CD4-positive, alpha-beta T cell treated with Interleukin-17A for 1 hour (primary cell): Measurements from ENCODE around the gene CD19.
"Not testable (repeated sequence)": the region's sequence is repeated elsewhere in the genome, so short reads cannot be mapped to it uniquely, and the experiment has no call there.

Experiments used
- DNase-seq: peaks from one replicate; pipeline ENCODE4 v3.0.0-alpha.2; 2020

Gene CD19

DNA sequence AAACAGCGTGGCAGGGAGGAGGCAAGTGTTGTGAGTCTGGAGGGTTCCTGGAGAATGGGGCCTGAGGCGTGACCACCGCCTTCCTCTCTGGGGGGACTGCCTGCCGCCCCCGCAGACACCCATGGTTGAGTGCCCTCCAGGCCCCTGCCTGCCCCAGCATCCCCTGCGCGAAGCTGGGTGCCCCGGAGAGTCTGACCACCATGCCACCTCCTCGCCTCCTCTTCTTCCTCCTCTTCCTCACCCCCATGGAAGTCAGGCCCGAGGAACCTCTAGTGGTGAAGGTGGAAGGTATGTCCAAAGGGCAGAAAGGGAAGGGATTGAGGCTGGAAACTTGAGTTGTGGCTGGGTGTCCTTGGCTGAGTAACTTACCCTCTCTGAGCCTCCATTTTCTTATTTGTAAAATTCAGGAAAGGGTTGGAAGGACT is at the start of gene CD19:
Gene CD19 (plus strand): TSS at position 171 of the 425 bp plus-strand sequence. CDS start 30 bp downstream, at position 201.
- DNase-seq = no peak

DNA sequence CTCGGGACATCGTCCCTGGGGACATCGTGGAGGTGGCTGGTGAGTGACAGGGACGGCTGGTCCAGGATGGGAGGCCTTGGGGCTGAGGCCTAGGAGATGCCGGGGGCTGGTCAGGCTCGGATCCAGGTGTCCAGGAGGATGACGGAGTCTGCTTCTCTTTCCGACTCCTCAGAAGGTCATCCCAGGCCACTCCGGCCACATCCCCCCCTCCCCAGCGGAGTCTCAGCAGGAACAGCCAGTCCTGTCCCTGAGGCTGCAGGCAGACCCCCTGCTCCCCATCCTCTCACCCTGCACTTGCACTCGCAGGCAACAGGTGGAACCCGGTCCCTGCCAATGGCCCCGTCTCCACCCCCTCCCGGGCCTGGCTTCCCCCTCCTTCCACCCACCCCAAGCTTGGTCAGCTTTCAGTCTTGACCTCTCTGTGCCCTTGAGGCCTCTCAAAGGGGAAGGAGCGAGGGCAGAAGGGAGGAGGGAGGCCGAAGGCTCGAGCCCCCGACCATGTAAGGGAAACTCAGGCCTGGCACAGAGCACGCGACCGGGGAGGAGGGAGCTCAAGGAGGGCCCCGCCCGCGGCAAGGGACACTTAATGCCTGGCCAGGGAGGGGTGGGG is 49.1 kb upstream of the CD19 start:
- DNase-seq = no peak

DNA sequence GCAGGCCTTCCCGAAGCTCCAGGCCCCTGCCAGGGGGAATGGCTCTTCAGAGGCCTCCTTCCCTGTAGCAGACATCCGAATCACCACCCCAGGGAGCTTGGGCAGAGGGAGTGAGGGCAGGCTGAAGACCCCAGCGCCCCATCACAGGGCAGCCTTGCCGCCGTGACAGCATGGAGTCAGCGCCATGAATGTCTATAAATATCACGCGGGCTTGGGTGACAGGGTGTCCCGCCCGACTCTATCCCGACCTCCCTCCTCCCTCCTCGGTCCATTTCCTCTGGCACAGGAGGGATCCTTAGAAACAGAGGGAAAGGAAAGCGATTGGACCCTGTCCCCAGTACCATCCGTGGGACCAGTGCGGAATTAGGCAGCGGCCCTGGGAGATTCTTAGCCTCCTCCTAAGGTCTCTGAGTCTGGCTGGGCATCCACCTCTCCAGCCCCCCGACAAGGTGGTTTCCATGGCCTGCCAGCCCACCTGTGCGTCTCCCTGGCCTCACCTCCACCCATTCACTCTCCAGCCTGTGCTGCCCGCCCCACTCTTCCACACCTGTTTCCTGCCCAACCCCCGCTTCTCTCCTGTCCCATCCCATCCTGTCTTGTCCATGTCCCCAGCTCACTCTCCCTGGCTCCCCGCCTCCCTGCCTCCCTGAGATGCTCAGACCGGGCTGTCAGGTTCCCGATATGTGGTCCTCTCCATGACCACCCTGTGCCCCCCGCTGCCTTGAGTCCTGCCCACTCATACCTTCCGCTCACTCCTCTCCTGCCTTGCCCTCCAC is 48.4 kb upstream of the CD19 start:
- DNase-seq = no peak

DNA sequence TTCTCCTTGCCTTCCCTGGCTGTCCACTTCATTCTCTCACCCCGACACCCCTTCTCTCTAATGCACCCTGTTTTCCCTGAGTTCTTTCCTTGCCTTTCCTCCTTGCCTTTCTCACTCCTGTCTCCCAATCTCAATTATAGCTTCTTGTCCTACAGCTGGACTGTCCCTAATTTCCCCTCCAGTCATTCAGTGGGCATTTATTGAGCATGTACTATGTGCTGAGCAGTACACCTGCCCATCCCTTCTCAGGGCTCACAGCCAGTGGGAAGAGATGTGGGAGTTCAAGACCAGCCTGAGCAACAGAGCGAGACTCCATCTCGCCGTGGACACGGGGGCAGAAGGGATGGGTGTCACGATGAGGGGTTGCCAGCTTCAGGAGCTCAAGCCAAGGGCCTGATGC is 47.7 kb upstream of the CD19 start:
- DNase-seq = no peak

DNA sequence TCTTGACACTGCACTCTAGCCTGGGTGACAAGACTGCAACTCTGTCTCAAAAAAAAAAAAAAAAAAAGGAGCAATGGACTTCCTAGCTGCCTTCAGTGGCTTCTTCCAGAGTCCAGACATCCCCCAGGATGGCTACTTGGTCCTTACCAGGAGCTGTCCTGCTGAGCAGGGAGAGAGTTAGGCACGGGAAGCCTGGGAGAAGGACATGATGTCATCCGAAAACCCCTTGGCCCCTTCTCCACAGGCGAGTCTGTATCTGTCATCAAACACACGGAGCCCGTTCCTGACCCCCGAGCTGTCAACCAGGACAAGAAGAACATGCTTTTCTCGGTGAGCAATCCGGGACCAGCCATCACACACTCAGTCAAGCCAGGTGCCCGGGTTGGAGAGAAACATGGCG is 44.8 kb upstream of the CD19 start:
- no peak for DNase-seq

DNA sequence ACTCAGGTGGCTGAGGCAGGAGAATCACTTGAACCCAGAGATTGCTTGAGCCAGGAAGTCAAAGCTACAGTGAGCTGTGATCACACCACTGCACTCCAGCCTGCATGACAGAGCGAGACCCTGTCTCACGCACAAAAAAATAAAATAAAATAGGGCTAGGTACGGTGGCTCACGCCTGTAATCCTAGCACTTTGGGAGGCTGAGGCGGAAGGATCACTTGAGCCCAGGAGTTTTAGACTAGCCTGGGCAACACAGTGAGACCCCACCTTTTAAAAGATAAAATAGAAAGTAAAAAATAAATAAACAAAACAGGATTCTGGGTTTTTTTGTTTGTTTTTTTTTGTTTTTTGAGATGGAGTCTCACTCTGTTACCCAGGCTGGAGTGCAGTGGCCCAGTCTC is 41.4 kb upstream of the CD19 start:
- not testable (repeated sequence) for DNase-seq

DNA sequence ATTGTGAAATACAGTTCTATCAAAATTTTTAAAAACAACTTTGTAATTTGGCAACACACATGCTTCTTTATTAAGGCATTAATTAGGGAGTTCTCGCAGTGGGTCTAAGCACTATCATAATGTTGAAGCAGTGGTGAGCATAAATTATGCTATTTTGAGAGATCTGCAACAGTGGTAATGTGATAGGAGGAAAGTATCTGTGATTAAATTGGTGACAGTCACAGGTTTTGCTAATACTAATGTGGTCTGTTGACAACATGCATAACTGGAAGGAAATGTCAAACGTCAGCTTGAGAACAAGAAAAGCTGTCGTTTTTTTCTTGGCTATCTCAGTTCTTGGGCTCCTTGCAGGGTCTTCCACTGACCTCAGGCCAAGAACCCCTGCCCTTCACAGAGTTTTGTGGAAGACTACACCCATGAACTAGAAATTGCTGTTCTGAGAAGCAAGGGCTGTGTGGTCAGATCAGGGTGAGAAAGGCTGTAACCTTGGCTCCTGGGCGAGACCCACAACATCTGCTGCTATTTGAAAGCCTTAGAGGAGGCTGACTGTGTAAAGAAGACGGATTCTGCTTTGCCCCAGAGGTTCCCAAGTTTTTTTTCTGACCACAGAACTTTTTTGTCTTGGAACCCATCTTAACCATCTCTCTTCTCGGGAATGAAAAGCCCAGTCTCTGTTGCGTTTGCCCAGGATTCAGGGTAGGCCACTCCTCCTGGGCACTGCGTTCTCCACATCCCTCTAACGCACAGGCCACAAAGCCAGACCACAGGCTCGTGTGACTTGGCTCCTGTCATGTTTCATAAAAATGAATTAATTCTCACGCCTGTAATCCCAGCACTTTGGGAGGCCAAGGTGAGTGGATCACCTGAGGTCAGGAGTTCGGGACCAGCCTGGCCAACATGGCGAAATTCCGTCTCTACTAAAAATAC is 39.5 kb upstream of the CD19 start:
- DNase-seq = no peak

DNA sequence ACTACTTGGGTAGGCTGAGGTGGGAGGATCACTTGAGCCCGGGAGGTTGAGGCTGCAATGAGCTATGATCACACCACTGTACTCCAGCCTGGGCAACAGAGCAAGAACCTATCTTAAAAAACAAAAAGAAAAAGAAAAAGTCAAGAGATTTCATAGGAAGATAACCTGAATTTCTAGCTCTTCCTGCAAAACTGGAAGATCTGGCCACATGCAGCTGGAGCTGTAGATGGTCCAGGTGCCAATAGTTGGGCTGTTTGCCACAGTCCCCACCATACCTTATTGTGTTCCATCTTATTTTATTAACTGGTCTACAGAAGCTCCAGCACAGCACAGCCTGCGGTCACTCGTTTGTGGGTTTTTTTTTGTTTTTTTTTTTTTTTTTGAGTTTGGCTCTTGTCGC is 38.5 kb upstream of the CD19 start:
- DNase-seq = no peak

DNA sequence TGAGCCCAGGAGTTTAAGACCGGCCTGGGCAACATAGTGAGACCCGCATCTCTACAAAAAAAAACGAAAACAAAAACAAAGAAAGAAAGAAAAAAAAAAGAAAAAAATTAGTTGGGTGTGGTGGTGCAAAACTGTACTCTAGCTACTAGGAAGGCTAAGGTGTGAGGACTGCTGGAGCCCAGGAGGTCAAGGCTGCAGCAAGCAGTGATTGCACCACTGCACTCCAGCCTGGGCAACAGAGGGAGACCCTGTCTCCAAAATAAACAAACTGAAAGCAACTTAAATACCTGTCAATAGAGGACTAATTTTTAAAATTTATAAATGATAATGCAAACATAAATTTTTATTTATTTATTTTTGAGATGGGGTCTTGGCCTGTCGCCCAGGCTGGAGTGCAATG is 36.2 kb upstream of the CD19 start:
- DNase-seq = no peak

DNA sequence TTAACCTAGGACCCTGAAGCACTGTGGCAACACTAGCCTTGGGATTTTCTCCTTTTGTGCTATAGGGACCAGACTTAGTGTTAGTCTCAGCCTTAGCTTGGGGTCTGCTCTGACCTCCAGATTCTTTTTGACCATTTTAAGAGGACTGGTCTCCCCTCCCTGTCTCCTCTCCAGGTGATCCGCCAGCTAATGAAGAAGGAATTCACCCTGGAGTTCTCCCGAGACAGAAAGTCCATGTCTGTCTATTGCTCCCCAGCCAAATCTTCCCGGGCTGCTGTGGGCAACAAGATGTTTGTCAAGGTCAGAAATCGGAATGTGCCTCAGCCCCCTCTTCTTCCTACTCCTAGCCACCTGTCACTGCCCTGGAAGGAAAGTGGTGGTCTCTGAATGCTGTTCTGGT is 33.9 kb upstream of the CD19 start:
- no peak for DNase-seq

DNA sequence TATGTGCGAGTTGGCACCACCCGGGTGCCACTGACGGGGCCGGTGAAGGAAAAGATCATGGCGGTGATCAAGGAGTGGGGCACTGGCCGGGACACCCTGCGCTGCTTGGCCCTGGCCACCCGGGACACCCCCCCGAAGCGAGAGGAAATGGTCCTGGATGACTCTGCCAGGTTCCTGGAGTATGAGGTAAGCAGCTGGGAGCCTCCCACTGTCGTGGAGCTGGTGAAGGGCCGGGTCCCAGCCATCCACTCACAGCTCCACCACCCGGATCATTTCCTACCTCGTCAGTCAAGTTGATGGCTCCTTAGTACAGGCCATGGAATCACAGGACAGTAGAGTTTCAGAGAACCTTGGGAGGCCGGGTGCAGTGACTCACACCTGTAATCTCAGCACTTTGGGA is 33.5 kb upstream of the CD19 start:
- no peak for DNase-seq

DNA sequence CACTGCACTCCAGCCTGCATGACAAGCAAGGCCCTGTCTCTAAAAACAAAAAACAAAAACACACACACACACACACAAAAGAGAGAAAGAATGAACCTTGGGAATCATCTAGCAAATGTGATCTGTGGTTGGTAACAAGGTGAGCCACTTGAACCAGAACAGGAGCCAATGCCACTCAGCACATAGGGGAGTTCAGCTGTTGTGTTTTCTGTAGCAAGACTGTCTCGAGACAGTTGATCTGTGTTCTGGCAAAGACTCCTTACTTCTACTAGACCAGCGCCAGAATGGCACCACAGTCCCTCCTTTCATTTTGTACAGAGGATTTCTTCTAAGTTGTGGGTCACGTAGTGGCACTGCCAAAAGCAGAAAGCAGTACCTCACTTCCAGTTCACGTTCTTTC is 32.8 kb upstream of the CD19 start:
- no peak for DNase-seq

DNA sequence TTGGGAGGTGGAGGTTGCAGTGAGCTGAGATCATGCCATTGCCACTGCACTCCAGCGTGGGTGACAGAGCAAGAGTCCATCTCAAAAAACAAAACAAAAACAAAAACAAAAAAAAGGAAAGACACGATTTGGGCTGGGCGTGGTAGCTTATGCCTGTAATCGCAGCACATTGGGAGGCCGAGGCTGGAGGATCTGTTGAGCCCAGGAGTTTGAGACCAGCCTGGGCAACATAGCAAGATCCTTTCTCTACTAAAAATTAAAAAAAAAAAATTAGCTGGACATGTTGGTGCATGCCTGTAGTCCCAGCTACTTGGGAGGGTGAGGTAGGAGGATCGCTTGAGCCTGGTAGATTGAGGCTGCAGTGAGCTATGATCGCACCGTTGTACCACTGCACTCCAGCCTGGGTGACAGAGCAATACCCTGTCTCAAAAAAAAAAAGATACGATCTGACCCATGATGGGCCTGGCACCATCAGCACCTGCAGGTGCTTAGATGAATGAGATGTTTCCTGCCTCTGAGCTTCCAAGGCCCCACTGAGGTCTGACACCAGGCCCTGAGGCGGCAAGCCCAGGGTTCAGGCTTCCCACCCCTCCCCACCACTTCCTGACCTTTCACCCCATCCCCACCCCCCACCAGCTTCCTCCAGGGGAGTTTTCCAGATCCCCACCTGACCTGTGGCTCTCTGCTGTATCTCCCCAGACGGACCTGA is 31.7 kb upstream of the CD19 start:
- DNase-seq = no peak

DNA sequence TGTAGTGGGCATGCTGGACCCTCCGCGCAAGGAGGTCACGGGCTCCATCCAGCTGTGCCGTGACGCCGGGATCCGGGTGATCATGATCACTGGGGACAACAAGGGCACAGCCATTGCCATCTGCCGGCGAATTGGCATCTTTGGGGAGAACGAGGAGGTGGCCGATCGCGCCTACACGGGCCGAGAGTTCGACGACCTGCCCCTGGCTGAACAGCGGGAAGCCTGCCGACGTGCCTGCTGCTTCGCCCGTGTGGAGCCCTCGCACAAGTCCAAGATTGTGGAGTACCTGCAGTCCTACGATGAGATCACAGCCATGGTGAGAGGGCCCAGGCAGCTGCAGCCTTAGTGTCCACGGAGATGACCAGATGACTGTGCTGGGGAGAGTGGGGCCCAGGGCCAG is 31.2 kb upstream of the CD19 start:
- no peak for DNase-seq

DNA sequence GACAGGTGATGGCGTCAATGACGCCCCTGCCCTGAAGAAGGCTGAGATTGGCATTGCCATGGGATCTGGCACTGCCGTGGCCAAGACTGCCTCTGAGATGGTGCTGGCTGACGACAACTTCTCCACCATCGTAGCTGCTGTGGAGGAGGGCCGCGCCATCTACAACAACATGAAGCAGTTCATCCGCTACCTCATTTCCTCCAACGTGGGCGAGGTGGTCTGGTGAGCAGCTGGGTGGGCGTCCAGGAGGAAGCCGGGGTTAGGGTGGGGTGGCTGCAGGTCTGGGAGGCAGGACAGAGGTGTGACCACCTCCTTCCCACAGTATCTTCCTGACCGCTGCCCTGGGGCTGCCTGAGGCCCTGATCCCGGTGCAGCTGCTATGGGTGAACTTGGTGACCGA is 29.9 kb upstream of the CD19 start:
- DNase-seq = no peak

DNA sequence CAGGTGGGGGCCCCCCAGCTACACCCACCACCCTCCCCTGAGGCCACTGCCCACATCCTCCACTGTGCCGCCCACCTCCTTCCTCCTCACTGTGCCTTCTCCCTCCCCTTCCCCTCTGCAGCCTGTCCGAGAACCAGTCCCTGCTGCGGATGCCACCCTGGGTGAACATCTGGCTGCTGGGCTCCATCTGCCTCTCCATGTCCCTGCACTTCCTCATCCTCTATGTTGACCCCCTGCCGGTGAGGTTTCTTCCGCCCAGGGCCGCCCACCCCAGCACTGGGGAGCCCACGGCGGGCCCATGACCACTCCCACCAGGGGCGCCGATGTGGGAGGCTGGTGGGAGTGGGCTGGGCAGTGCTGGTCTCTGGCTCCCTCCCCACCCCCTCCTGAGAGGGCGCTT is 28.9 kb upstream of the CD19 start:
- no peak for DNase-seq

DNA sequence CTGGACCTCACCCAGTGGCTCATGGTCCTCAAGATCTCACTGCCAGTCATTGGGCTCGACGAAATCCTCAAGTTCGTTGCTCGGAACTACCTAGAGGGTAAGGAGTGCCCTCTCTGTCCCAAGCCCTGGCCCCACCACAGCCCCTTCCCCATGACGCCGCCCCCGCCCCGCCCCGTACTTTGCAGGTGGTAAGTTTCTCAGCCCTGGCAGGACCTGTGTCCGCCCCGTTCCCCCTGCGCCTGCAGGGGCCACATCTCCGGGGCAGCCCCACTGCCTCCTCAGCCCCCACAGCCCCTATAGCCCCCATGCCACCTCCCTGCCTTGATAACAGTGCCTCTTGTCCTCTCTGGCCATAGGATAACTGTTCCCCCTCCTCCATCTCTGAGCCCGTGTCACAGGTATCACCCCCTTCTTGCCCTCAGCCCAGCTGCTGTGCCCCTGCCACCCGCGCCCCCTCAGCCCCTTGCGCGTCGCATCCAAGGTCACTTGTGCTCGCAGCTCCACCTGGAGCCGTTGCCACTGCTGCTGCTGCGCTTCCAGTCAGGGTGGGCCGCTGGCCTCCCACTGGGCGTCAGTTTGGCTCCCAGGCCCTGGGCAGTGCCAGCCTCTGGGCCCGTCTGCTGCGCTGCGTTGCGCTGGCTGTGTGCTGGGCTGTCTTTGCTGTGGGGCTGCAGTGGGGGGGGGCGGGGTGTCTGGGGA is 28.3 kb upstream of the CD19 start:
- no peak for DNase-seq

DNA sequence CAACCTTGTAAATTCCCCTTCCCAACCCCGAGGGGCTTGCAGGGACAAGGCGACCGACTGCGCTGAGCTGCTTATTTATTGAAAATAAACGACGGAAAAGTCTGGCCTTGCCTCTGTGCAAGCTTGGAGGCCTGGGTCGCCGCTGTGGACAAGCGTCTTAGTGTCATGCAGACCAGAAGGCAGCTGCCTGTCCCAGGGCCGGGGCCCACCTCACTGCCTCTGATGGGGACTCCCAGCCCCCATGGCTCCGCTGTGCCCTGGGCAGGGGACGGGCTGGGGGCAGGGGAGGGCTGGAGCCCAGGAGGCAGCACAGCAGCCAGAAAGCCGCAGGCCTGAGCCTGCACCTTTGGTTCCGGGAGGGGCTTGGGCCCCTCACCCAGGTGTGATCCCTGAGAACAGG is 27.4 kb upstream of the CD19 start:
- DNase-seq = no peak

DNA sequence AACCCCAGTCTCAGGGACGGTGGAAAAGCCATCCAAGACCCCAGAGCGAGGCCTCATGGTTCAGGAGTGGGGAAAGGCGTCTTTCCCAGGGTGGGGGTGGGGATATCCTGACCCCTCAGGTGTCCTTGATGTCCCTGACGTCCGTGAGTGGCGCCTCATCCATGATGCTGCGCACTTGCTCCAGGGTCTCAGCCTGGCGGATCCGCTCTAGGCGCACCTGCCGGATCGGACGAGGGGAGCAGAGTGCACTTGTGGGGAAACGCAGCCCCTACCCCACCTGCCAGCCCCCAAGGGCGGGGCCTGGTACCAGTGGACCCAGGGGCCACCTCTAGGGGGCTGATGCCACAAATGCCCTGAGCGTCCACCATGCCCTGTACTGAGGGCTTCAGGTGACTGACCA is 26.9 kb upstream of the CD19 start:
- no peak for DNase-seq

DNA sequence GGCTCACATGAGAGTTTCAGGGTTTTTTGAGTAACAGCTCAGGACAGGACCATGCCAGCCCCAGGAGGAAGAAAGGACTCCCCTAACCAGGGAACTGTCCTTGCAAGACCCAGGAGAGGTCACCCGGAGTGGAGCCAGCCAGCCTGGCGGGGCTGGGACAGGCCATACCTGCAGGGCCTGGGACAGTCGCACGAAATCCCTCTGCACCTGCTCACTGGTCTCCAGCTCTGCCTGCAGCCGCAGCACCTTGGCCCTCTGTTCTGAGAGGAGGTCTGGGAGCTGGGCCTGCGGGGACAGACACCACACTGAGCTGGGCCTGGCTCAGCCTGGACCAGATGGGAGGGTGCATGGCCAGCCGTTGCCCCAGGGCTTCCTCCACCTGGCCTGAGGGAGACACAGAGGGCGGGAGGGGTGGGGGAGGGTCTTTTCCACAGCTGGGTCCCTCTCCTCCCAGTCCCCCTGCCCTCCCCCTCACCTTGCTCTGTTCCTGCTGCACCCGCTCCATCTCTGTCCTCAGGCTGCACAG is 26.5 kb upstream of the CD19 start:
- no peak for DNase-seq

DNA sequence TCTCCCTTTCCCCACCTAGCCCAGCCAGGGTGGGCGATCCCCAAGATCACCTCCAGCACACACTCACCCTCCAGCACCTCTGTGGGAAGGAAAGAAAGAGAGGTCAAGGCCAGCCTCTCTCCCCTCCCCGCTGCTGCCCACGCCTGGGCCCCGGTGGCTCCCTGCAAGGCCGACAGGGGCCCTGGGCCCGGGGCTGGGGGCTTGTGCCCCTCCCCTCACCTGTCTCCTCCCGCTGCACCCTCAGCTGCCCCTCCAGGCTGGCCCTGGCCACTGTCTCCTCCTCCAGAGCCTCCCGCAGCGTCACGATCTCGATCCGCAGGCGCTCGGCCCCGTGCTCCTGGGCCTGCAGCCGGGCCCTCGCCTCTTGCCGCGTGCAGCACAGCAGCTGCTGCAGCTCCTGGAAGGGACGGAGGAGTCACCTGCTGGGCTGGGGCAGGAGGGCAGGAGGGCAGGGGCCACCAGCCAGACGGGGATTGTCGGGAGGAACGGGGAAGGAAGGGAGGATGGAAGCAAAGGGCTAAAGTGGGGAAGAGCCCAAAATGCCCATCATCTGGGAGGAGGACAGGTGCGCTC is 25.9 kb upstream of the CD19 start:
- DNase-seq = no peak
